GM19035 (cell line): ENCODE data around the gene GNAI1.

Experiments used
- ATAC-seq: cut with Tn5 transposase; IDR thresholded peaks from one replicate; pipeline ENCODE4 v1.9.1; 2021; ENCODE audit not compliant: unreplicated experiment

GNAI1 gene

DNA sequence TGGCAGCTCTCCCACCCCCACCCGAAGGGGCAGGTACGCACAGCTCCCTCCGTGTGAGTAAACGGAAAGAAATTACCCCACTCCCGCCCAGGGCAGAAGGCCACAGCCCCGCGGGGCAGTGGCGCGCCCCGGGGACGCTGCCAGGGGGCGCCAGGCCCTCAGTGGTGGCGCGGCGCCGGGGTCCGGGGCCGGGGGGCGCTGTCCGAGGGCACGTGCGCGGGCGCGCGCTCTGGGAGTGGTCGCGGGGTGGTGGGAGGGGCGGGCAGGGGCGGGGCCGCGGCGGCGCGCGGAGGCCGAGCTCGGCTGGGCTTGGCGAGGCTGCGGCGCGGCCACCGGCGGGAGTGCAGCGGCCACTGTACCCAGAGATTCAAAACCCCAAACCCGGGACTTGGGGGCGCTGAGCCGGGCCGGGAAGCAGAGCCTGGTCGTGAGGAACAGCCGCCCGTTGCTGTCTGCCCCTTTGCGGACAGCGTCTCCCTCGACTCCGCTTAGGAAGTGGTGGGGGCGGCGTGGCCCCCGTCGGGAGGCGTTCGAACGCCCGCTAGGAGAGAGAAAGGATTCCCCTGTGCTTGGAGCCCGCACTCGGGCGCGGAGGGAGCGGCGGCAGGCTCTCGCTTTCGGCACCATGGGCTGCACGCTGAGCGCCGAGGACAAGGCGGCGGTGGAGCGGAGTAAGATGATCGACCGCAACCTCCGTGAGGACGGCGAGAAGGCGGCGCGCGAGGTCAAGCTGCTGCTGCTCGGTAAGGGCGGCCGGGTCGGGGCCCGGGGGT is at the start of gene GNAI1:
GNAI1 (plus strand) TSS at position 296 of the 773 bp plus-strand sequence; CDS start at position 626, 330 bp downstream.
- ATAC-seq = peak; percentile 39

DNA sequence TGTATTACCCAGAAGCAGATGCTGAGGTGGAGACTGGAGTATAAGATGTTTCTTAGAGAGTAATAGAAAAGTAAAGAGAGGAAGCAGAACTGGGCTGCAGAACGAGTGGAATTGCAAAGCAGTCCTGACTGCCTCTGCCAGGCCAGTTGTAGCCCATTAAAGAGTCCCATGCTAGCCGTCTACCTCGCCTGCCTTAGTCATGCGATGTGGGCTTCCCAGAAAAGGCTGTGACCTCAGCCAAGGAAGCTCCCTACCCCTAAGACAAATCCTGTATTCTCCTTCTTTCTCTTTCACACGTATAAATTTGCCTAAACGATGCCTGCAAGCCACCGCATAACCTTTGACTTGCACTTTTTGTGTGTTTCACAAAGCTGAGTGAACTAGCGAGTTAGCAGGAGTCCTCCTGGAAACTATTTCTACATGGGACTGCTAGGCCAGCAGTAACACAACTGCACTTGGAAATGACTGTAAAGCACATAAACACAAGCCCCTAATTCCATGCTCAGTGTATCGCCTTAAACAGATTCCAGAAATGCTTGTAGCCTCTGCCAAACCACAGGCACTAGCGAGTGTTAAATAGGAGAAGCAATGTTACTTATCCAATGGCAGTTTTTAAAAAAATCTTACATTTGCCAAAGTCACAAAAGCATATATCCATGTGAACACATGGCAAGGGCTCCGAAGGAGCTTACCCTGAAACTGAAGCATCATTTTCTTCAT is 47.4 kb upstream of the GNAI1 start:
- ATAC-seq = no peak

DNA sequence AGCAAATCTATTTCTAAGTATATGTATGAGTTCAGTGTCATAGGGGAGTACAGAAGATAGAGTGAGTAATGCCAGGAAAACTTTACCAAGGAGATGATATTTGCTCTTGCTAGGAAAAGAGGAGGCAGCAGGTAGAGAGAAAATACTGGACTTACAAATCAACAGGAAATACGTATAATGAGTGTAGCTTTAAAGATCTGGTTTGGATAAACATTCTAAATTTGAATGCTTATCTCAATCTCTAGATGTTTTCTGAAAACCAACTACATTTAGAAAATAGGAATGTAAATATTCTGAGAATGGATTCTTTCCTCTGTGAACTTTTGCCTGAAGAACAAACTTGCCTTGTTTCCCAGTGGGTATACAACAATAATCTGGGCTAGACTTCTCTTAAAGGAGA is 46.9 kb upstream of the GNAI1 start:
- no peak for ATAC-seq

DNA sequence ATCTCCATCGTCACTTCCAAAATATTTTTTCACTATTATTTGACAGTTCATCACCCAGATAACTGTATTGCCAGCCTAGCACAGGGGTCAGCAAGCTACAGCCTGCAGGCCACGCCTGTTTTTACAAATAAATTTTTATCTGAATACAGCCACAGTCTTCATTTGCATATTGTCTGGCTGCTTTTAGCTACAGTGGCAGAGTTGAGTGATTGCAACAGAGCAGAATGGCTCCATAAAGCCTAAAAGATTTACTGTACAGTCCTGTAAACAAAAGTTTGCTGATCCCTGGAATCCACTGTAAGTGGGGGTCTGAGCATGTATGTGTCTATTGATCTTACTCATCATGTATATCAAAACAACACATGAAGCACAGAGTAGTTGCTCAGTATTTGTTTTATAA is 45.9 kb upstream of the GNAI1 start:
- no peak for ATAC-seq

DNA sequence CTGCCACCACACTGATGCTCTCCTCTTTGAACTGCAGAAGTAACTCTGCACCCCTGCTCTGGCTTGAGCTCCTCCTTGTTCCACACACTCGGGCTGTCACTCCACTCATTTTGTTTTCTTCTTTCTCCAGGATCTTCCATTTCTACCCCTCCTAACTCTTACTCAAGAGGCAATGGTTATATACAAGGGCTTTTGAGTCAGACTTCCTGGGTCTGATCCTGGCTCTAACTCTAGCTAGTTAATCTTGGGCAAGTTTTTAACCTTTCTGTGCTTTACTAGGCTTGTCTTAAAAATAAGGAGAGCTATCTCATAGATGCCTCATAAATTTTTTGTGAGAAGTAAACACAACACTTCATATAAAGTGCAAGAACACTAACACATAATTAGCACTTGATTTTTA is 45.3 kb upstream of the GNAI1 start:
- ATAC-seq = no peak

DNA sequence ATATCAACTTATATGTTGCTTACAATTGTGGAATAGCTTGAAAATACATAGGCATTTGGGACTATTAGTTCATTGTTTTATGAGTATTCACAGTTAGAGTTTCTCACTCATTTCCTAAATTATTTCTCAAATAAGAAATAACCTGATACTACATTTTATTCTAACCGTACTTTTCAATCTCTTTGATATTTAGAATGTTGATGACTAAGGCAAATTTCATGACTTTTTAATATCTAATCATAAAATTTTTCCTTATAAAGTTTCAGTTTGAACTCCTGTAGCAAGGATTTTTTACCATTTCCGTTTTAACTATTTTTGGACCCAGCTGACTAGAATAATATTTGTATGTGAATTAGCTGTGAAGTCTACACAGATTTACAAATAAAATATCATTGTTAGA is 41.3 kb upstream of the GNAI1 start:
- ATAC-seq = no peak

DNA sequence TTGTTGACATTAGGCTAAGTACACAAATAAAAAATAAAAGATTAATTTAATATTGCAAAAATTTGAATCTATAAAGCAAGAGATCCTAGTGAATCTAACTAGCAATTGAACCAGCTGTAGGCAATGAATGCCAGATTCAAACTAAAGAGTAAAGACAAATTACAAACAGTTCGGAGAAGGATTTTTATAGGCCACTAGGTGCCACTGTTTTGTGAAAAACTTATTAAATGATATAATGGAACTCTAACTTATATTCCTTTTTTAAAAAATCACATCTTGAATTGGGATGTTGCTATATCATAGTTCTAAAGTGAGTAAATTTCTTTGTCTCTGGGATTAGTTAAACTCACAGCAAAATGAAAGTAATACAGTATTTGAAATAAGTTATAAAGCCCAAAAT is 39.1 kb upstream of the GNAI1 start:
- ATAC-seq = no peak

DNA sequence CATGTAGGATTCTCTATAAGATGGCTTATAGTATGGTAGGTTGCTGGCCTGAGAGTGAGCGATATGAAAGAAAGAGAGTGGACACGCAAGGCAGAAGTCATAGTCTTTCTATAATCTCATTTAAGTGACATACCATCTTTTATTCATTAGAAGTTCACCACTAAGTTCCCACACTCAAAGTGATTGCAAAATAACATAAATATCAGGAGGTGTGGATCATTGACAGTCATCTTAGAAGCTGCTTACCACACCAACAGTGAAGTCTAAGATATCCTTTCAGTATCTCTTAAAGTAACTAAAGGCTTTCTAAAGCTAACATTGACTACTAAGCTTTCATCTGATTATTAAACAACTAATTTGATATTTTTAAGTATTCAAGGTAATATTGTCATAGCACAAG is 36.9 kb upstream of the GNAI1 start:
- no peak for ATAC-seq

DNA sequence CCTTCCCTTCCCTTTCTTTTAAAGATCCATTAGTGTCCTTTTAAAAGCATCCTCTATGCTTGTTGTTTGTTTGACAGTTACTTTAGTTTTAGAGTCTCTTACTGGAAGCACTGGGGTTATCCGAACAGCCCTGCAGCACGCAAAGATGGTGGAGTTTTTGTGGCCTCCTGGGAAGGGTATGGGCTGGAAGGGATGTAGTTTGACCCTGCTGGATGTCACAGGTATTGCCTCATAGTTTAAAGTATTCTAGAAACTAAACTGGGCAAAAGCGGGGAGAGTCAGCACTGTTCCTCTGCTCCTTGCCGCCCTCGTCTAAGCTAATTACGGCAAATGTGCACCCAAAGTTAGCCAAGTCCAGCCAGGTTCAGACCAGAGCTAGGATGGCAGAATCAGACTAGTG is 35.8 kb upstream of the GNAI1 start:
- ATAC-seq = peak; percentile 68

DNA sequence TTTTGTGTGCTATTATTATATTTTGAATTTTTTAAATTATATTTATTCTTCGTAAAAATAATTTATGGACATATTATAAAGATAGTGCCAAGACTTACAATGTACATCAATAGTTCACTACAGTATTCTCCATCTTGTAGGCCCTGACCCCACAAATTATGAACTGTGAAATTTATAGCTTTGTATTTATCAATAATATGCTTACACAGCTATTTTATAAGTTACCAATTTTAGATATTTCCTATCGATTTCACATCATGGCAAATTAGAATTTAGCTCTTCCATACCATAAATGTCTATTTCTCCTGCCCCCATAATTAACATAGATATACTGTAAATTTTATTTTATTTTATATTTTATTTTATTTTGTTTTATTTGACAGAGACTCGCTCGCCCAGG is 34.4 kb upstream of the GNAI1 start:
- no peak for ATAC-seq

DNA sequence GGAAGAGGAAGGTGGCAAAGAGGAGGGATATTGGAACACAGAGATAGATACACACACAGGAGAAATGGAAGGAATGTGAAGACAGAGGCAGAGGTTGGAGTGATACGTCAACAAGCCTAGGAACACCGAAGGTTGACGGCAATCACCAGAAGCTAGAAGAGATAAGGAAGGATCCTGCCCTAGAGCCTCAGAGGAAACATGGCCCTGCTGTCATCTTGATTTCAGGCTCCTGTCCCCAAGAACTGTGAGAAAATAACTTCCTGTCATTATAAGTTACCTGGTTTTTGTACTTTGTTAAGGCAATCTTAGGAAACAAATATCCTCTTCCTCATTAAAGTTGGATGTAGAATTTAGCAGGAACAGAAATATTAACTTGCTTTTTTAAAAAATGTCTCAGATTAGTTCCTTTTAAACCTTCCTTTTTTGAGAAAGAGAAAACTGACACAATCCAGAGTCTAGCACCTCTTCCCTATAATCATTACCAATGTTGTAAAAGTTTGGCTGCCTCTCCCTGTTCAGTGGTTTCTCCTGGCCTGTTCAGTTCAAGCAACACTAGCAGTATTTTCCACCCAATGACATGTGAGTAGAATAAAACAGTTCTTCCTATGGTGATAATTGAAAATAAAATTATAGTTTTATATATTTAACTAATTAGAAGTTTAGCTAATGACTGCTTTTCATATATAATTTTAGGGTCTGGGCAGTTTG is 28.8 kb upstream of the GNAI1 start:
- no peak for ATAC-seq

DNA sequence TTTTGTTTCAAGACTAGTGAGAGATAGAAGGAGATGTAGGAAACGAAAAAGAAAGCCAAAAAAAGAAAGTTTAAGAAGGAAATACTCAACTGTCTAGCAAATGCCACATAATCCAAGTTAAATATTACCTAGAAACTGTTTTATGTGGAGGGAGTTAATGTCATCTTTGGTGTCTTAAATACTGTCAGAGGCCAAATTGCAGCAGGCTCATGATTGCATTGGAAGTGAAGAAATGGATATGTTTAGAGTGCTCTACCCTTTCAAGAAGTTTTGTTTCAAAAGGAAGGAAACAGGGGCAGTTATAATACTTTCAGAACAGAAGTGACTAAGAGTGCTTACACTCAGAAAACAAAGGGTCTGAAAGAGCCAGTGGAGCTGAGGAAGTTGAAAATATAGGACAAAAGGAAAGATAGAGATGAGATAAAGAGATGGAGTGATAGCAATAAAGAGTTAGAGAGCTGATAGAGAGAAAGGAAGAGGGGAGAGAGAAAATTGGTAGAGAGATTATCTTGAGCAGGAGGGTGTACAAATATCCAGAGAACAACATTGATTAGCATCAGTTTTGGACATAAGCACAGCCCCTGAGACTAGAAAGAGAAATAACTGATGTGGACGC is 28.0 kb upstream of the GNAI1 start:
- no peak for ATAC-seq

DNA sequence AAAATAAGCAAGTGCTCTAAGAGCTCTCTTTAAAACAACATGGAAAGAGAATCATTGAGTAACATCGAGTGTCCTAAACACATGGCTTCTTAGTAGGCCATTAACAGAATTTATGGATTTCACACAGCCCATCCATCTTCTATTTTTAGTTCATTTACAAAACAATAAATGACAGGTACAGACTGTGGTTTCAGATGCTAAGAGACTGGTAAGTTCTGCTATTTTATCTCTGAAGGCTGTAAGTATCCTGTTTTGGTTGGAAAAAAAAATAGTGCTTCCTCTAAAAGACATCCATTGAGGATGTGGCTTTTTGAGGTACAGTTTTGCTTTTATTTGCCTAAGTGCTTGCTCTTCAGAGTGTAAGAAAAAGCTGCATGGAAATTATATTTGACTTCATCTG is 27.4 kb upstream of the GNAI1 start:
- no peak for ATAC-seq

DNA sequence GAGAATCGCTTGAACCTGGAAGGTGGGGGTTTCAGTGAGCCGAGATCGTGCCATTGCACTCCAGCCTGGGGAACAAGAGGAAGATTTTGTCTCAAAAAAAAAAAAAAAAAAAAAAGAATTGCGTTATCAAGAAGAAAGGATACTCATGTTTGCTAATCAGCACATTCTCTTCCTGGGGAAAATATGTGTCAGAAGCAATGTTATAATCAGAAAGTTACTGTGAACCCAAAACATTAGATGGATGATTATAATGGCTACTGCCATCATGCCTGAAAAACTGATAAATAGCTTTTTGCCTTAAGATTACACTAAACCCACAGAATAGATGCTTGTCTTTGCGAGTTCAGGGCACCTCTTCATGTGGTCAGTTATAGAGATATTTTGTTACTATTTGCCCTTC is 24.3 kb upstream of the GNAI1 start:
- ATAC-seq = no peak

DNA sequence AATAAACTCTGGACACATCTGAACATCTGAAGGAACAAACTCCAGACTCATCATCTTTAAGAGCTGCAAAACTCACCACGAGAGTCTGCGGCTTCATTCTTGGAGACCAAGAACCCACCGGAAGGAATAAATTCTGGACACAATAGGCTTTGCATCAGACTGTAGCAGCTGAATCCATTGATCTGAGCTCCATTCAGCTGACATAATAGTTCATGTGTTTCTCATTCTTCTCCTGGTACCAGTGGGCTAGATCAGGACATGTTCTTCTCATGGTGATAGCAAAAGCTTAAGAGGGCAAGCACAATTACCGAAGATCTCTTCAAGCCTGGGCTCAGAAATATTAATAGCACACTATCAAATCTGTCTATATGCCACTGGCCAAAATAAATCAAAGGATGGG is 20.5 kb upstream of the GNAI1 start:
- no peak for ATAC-seq

DNA sequence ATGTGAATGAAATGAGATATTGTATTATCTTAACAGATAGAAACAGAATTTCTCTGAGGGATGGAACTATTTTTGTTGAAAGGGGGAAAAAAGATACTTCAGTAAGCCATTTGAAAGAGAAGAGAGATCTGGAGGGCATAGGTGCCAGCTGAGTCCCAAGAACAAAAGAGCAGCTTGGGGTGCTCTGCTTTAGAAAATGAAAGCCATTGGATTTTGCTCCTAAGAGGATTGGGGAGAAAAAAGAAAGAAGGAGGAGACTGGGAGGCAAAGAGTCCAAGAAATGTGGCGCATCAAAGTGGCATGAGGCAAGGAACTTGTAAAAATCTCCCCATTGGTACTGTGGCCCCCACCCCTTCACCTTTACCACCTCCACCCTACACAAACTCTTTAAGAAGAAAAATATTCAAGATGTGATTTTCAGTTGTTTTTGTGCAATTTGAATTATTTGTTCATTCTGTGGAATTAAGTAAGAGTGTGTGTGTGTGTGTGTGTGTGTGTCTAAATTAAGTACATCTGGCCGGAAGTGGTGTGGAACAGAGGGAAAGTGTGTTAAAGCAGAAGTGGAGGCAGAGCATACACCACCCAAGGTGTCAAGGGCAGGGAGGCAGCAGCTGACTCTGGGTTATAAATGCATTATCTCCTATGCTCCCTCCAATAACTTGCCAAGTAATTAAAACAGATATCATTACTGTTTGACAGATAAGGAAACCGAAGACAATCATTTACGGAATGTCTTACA is 9.9 kb upstream of the GNAI1 start:
- no peak for ATAC-seq

DNA sequence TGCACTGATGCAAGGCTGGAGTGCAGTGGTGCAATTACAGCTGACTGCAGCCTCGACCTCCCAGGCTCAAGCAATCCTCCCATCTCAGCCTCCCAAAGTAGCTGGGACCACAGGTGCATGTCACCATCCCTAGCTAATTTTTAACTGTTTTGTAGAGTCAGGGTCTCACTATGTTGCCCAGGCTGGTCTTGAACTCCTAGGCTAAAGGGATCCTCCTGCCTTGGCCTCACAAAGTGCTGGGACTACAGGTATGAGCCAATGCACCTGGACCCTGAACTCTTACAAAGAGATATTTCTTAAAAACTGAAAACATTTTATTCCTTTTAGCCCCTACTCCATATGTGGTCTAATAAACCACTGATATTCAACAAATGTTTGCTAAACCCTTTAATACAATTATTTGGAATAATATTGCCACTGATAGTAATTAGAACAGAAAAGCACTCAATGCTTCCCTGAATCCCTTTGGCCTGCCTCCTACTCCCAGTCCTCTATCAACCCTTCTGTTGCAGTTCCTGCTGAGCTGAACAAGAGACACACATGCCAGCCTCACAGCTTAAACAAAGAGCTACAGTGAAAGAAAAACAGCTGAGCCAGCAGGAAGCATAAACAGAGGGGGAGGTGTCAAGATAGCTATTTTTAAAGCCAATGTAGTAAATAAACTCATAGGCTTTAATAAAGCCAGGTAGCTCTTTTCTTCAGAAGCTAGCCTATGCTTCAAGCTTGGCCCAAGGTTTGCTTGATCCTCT is 7.0 kb upstream of the GNAI1 start:
- no peak for ATAC-seq

DNA sequence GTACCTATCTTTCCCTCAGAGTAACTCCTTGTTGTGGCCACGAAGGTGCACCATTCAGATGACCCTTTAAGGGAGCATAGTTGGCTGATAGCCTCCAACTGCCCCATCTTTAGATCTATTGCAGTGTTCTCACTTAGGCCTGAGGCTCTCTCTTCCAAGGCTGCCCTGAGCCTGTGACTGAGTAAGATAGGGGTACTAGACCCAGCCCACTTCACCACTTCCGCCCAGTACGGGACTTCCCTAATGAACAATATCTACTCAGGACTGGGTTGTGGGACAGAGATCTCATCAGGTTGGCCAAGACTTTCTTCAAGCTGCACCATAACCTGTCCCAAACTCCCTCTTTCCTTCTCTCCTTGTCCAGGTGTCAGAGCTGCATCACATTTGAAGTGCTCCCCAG is 5.7 kb upstream of the GNAI1 start:
- no peak for ATAC-seq

DNA sequence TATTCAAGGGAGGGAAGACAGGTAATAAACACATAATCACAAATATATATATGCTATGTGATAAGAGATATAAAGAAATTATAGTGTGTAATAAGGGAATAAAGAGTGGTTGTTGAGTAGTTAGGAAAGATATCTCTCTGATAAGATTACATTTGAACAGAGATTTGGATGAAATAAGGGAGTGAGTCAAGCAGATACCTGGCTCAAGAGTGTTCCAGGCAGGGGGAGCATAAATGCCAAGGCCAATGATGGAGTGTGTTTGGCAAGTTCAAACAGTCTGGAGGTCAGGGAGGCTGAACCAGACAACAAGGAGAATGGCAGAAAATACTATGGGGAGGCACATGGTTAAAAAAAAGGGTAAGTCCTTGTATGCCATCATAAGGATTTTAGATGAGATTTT is 4.8 kb upstream of the GNAI1 start:
- ATAC-seq = no peak
